B cell (primary cell): ENCODE measurements around the gene CCDC97.

Source experiments
- CTCF ChIP-seq: fragments of 200-600 bp; IDR thresholded peaks from one replicate; pipeline ENCODE4 v1.8.0; 2022; ENCODE audit warnings: antibody characterized with exemption, mild to moderate bottlenecking
- EZH2 ChIP-seq: IDR thresholded peaks from 2 replicates; pipeline ENCODE4 v1.6.1; 2012; ENCODE audit warnings: borderline replicate concordance, low read depth, mild to moderate bottlenecking, moderate library complexity, low read length; ENCODE audit not compliant: insufficient read depth, poor library complexity, severe bottlenecking

- TF ChIP-seq CTCF, result peak; percentile 84
- no peak for TF ChIP-seq EZH2
Measured at GRCh38 chr19:41353466-41354342, 43.7 kb downstream of the CCDC97 start, which contains the start of gene TGFB1.
